Memory B cell (primary cell): ENCODE measurements around the gene SLC12A7.

Source experiments
- ATAC-seq: fragments of 150-1000 bp; cut with Tn5 transposase; 2 replicates; pipeline ENCODE4 v1.10.0; 2021; ENCODE audit warnings: low read depth, mild to moderate bottlenecking, moderate library complexity
- DNase-seq, 2 donors: peaks; one replicate each; pipeline ENCODE4 v3.0.0; 2022; ENCODE audit warnings: low spot score in 2 of 2
- H3K27ac Mint-ChIP-seq: one replicate; pipeline ENCODE4 v1.8.0; 2022; ENCODE audit warnings: mild to moderate bottlenecking, moderate library complexity, mixed read lengths
- H3K27me3 Mint-ChIP-seq: one replicate; pipeline ENCODE4 v1.8.0; 2022; ENCODE audit warnings: mixed read lengths
- H3K36me3 Mint-ChIP-seq: one replicate; pipeline ENCODE4 v1.8.0; 2022; ENCODE audit warnings: mild to moderate bottlenecking, mixed read lengths
- H3K4me1 Mint-ChIP-seq: one replicate; pipeline ENCODE4 v1.8.0; 2022; ENCODE audit warnings: mixed read lengths
- H3K4me3 Mint-ChIP-seq: one replicate; pipeline ENCODE4 v1.8.0; 2022; ENCODE audit warnings: mild to moderate bottlenecking, moderate library complexity, mixed read lengths
- H3K9me3 Mint-ChIP-seq: one replicate; pipeline ENCODE4 v1.8.0; 2022; ENCODE audit warnings: mixed read lengths

Gene SLC12A7

GRCh38 chr5:1012900-1013237 is 99.0 kb downstream of the SLC12A7 start:
- peaks cover 20% of the 10 kb centered on the region for H3K27me3 Mint-ChIP-seq
- ATAC-seq (no peak), DNase-seq (no peak)
- H3K4me1 Mint-ChIP-seq: peaks cover 6% of the 10 kb centered on the region
- no peak overlapping the region for H3K27ac Mint-ChIP-seq
- no peak overlapping the region for H3K4me3 Mint-ChIP-seq
- H3K9me3 Mint-ChIP-seq: no peaks in the 10 kb centered on the region
- H3K36me3 Mint-ChIP-seq: no peaks in the 10 kb centered on the region

- Mint-ChIP-seq H3K27ac (no peak overlapping the region), H3K4me3 (no peak overlapping the region), H3K9me3 (no peaks in the 10 kb centered on the region), H3K36me3 (no peaks in the 10 kb centered on the region), H3K4me1 (peaks cover 7% of the 10 kb centered on the region), H3K27me3 (peaks cover 21% of the 10 kb centered on the region)
- DNase-seq: no peak
- no peak for ATAC-seq
These were observed 99.5 kb downstream of the SLC12A7 start for GRCh38 chr5:1012313-1012841.

DNA sequence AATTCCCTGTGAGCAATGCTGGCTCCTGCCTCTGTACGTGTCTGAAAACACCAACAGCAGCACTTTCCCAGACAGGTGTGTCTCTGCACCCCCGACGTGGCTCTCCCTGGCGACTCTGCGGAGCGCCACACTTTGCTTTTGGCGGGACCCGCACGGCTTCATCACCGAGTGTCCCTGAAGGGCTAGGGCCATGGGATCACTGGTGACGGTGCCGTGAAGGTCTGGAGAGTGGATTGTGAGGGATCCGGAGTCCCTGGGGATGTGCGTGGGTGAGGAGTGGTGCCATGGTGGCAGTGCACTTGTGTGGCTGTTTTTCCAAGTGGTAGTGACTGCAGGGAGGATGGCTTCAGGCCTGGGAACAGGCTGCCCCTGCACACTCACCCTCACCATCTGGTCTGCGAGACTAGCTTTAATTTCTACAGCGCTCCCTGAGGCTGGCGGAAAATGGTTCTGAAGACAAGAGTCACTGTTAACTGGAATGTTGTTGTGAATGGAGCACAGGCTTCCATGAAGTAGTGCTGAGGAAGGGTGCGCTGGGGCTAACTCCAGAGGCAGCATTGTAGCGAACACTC is 100.0 kb downstream of the SLC12A7 start:
- H3K4me3 Mint-ChIP-seq: no peak overlapping the region
- ATAC-seq (no peak), DNase-seq (no peak)
- H3K4me1 Mint-ChIP-seq: peaks cover 7% of the 10 kb centered on the region
- H3K36me3 Mint-ChIP-seq: no peaks in the 10 kb centered on the region
- peaks cover 22% of the 10 kb centered on the region for H3K27me3 Mint-ChIP-seq
- H3K27ac Mint-ChIP-seq: no peak overlapping the region
- H3K9me3 Mint-ChIP-seq: no peaks in the 10 kb centered on the region

GRCh38 chr5:1011226-1011631 is 100.6 kb downstream of the SLC12A7 start:
- no peak overlapping the region for H3K4me3 Mint-ChIP-seq

GRCh38 chr5:1010641-1011046 is 101.2 kb downstream of the SLC12A7 start:
- Mint-ChIP-seq H3K27ac (no peak overlapping the region), H3K36me3 (no peaks in the 10 kb centered on the region), H3K9me3 (no peaks in the 10 kb centered on the region), H3K4me3 (no peak overlapping the region), H3K4me1 (peaks cover 10% of the 10 kb centered on the region), H3K27me3 (peaks cover 31% of the 10 kb centered on the region)
- no peak for DNase-seq
- ATAC-seq: no peak

More at GRCh38 chr5:1011226-1011631, 100.6 kb downstream of the SLC12A7 start:
- Mint-ChIP-seq H3K9me3 (no peaks in the 10 kb centered on the region), H3K27me3 (peaks cover 26% of the 10 kb centered on the region), H3K4me1 (peaks cover 7% of the 10 kb centered on the region), H3K36me3 (no peaks in the 10 kb centered on the region), H3K27ac (no peak overlapping the region)
- peak; percentile 37 for ATAC-seq
- DNase-seq: no peak

GRCh38 chr5:1010181-1010510 is 101.7 kb downstream of the SLC12A7 start:
- Mint-ChIP-seq H3K9me3 (no peaks in the 10 kb centered on the region), H3K36me3 (no peaks in the 10 kb centered on the region), H3K27ac (no peak overlapping the region), H3K27me3 (peaks cover 33% of the 10 kb centered on the region), H3K4me1 (peaks cover 12% of the 10 kb centered on the region), H3K4me3 (no peak overlapping the region)
- DNase-seq: no peak
- no peak for ATAC-seq

DNA sequence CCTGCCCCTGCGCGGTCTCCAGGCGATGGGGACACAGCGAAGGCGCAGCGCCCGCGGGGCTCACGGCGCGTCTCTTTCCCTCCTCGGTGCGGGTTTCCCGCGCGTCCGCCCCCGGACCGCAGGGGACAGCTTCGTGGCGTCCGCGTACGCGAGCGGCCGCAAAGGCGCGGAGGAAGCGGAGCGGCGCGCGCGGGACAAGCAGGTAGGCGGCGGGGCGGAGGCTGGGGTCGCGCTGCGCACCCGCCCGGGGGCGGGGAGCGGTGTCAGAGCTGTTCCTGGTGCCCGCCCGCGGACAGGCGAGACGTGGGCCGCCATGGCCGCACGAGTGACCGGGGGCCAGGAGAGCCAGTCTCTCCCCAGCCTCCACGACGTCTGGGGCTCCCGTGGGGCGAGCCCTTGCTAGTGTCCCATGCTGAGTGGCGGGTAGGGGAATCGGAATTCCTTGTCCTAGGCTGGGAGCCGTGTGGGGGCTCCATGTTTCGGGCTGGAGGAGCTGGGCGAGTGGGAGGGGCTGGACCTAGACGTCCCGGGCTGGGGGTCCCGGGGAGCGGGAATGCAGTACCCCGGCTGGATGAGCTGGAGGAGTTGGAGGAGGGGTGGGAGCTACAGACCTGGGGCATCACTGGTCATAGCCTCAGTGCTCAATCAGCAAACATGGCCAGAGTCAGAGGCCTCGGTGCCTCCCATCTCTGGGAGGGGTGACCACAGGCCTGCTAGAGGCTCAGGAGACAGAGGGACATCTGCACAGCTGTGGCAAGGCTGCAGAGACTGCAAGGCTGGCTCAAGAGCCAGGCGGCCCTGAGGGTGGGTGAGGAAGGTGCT is 102.3 kb downstream of the SLC12A7 start:
- no peak overlapping the region for H3K27ac Mint-ChIP-seq
- no peak for ATAC-seq
- H3K9me3 Mint-ChIP-seq: no peaks in the 10 kb centered on the region
- no peaks in the 10 kb centered on the region for H3K36me3 Mint-ChIP-seq
- peaks cover 12% of the 10 kb centered on the region for H3K4me1 Mint-ChIP-seq
- peaks cover 33% of the 10 kb centered on the region for H3K27me3 Mint-ChIP-seq
- peak in 1 of 2 donors; percentile 10 for DNase-seq
- H3K4me3 Mint-ChIP-seq: peak overlapping the region; percentile 14

- peaks cover 12% of the 10 kb centered on the region for H3K4me1 Mint-ChIP-seq
These were observed 103.2 kb downstream of the SLC12A7 start, which contains the start of gene NKD2 for GRCh38 chr5:1008451-1009358. Gene NKD2, plus strand, starts transcription at chr5:1008802. Its CDS starts 256 bp downstream, at chr5:1009058.

GRCh38 chr5:1007681-1008450 is 104.0 kb downstream of the SLC12A7 start:
- Mint-ChIP-seq H3K36me3 (no peaks in the 10 kb centered on the region), H3K27ac (peak overlapping the region; percentile 28), H3K27me3 (peaks cover 34% of the 10 kb centered on the region), H3K4me1 (peaks cover 15% of the 10 kb centered on the region), H3K9me3 (no peaks in the 10 kb centered on the region), H3K4me3 (peak overlapping the region; percentile 70)
- no peak for ATAC-seq
- peak in 1 of 2 donors; percentile 8 for DNase-seq

More at GRCh38 chr5:1008451-1009358, 103.2 kb downstream of the SLC12A7 start, which contains the start of gene NKD2:
- H3K27me3 Mint-ChIP-seq: peaks cover 33% of the 10 kb centered on the region
- DNase-seq (peak; percentile 43 to 62), ATAC-seq (peak; percentile 72)
- peak within 1 kb of the TSS; percentile 70 for H3K4me3 Mint-ChIP-seq
- no peaks in the 10 kb centered on the region for H3K9me3 Mint-ChIP-seq
- H3K27ac Mint-ChIP-seq: peak within 1 kb of the TSS; percentile 28
- no peaks in the 10 kb centered on the region for H3K36me3 Mint-ChIP-seq

DNA sequence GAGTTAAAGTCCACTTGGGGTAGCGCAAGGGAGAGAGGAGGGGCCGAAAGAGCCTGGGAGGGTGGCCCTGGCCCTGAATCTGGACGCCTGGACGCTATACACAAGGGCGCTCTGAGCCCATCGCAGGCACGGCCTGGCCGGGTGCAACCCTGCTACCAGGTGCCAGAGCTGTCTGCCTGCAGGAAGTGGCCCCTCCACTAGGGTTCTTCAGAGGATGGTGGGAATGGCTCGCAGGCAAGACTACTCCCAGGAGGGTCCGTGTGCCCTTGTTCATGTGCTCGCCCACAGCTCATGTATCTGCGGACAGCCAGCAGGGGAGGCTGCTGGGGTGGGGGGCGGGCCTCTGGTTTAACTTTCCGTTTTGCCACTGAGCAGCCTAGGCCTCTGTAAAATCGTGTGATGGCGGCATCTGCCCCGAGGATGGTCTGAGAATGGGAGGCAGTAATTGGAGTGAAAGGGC is 104.6 kb downstream of the SLC12A7 start:
- DNase-seq (peak in 1 of 2 donors; percentile 9), ATAC-seq (no peak)
- Mint-ChIP-seq H3K27me3 (peaks cover 32% of the 10 kb centered on the region), H3K27ac (no peak overlapping the region), H3K4me1 (peaks cover 15% of the 10 kb centered on the region), H3K4me3 (peak overlapping the region; percentile 15), H3K9me3 (no peaks in the 10 kb centered on the region), H3K36me3 (no peaks in the 10 kb centered on the region)

DNA sequence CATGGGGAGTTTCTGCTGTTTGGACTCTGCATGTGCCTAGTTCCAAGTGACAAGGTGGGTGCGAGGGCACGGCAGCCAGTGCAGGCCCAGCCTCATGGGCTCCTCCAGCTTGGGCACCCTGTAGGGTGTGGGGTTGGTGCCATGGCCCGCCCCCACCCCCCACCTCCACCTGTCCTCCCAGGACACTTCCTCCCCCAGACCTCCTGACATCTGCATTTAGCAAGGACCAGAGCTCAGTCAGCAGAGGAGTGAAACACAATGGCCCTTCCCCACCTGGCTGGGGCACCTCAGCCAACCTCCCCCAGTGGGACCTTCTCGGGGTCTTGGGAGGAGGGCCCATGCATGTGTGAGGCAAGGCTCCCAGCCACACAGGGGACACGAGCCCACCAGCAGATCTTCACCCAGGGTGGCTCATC is 105.2 kb downstream of the SLC12A7 start:
- H3K4me1 Mint-ChIP-seq: peaks cover 15% of the 10 kb centered on the region
- peaks cover 33% of the 10 kb centered on the region for H3K27me3 Mint-ChIP-seq
- no peaks in the 10 kb centered on the region for H3K36me3 Mint-ChIP-seq
- no peak overlapping the region for H3K27ac Mint-ChIP-seq
- DNase-seq (peak in 1 of 2 donors; percentile 9), ATAC-seq (no peak)
- H3K4me3 Mint-ChIP-seq: no peak overlapping the region
- no peaks in the 10 kb centered on the region for H3K9me3 Mint-ChIP-seq

GRCh38 chr5:1005904-1006655 is 105.8 kb downstream of the SLC12A7 start:
- ATAC-seq (no peak), DNase-seq (peak in 1 of 2 donors; percentile 10)
- H3K4me1 Mint-ChIP-seq: peaks cover 11% of the 10 kb centered on the region
- no peak overlapping the region for H3K27ac Mint-ChIP-seq
- H3K27me3 Mint-ChIP-seq: peaks cover 30% of the 10 kb centered on the region
- no peaks in the 10 kb centered on the region for H3K9me3 Mint-ChIP-seq
- H3K4me3 Mint-ChIP-seq: peak overlapping the region; percentile 9
- H3K36me3 Mint-ChIP-seq: no peaks in the 10 kb centered on the region
